HFF-Myc (cell line): Measurements from ENCODE around the gene LACTB.

Experiments
- DNase-seq: peaks from one replicate; pipeline ENCODE4 v3.0.0-alpha.2; 2011; ENCODE audit warnings: low read depth; ENCODE audit errors: extremely low read depth
- H3K4me3 ChIP-seq: replicated peaks from 2 replicates; pipeline ENCODE4 v1.5.1; 2011; ENCODE audit warnings: low read depth, mild to moderate bottlenecking, control low read depth, low read length
- CTCF ChIP-seq: IDR thresholded peaks from 2 replicates; pipeline ENCODE4 v1.5.1; 2012; ENCODE audit warnings: mild to moderate bottlenecking, low read depth, low read length, control low read depth; ENCODE audit errors: missing control alignments

LACTB gene

DNA sequence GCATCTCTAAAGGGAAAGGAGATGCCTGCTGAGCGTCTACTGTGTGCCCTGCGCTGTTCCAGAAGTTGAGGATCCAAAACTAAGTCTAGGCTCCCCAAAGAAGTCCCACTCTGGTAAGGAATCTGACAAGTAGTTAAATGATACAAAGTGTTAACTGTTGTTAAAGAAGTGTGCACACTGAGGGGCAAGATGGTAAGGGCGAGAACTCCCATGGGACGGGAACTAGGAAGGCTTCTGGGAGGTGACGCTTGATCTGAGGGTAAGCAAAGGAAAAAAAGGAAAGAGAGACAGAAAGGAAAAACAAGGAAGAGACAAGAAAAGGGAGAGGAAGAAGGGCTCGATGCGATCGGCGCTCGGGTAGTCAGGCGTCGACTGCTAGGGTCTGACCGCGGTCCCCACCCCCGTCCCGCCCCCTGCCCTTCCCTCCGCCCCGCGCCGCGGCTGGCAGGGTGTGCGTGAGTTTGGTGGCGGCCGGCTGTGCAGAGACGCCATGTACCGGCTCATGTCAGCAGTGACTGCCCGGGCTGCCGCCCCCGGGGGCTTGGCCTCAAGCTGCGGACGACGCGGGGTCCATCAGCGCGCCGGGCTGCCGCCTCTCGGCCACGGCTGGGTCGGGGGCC, at the start of gene LACTB:
Gene LACTB (plus strand): TSS at position 480 of the 620 bp plus-strand sequence. CDS start 11 bp downstream, at position 491.
- TF ChIP-seq CTCF: no peak
- peak within 1 kb of the TSS; percentile 79 for H3K4me3 ChIP-seq
- DNase-seq: peak; percentile 45

DNA sequence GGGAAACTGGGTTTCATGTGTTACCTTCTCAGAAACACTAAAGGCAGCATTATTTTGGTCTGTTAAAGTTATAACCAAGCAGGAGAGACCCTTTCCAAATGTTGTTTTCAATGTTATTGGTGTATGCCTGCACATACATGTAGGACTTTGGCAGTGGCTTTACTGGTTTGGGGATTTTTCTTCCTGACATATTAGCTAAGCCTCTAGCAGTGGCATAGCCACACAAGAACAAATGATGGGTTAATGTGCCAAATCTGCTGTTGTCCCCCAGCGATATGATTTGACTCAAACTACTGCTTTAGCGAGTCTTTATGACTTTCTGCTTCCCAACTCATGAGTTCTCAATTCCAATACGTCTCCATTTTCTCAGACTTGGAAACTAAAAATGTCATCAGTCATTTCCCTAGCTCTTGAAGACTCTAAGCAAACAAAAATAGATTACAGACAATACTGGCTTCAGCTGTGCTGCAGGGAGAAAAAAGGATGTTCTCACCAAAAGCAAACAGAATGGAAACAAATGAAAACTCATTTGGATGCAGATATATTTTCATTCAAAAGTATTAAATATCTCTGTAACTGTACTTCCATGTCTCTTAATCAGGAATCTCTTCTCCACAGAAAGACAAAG, 49.5 kb upstream of the LACTB start:
- H3K4me3 ChIP-seq: no peak overlapping the region
- TF ChIP-seq CTCF: no peak
- no peak for DNase-seq

- H3K4me3 ChIP-seq: no peak overlapping the region
- no peak for TF ChIP-seq CTCF
- no peak for DNase-seq
Observed at GRCh38 chr15:63072809-63073277, 48.8 kb upstream of the LACTB start.

DNA sequence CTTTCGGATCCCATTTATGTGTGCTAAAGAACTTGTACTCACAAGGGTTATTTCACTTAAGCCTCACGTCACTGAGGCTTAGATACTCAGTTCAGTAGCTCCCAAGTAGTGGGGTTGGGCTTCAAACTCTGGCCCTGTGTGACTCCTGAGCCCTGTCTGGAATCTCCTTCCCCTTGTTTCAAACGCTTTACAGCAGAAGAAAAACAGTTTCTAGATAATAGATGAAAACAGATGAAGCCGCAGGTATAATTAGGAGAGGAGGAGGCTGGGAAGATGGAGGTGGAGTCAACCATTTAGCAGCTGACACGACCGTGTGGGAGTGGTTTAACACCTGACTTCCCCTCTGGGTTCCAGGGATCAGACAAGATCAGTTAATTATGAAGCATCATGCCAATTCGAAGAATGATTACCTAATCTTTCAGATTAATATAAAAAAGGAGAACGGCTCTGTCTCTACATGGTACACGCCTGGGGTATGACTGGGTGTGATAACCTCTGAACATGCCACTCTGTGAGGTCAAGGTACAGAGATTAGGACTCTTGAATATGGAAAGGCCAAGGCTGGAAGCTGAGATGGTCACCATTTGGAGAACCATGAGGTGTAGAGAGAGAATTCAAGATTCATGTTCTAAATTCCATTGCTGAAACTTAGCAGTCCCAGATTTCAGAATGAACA, 48.0 kb upstream of the LACTB start:
- no peak for TF ChIP-seq CTCF
- H3K4me3 ChIP-seq: no peak overlapping the region
- no peak for DNase-seq

GRCh38 chr15:63075015-63075983, 46.4 kb upstream of the LACTB start:
- no peak for DNase-seq
- no peak for TF ChIP-seq CTCF
- H3K4me3 ChIP-seq: no peak overlapping the region

GRCh38 chr15:63075984-63076713, 45.5 kb upstream of the LACTB start:
- no peak for TF ChIP-seq CTCF
- H3K4me3 ChIP-seq: no peak overlapping the region
- DNase-seq: no peak
